Nephron progenitor cell (in vitro differentiated cells): ENCODE data around the gene SPTLC3.

Experiments
- DNase-seq: peaks from one replicate; pipeline ENCODE4 v3.0.0; 2021
- H3K27ac Mint-ChIP-seq: 2 replicates; pipeline ENCODE4 v1.8.0; 2021; ENCODE audit warnings: mild to moderate bottlenecking, moderate library complexity, mixed read lengths
- H3K27me3 Mint-ChIP-seq: 2 replicates; pipeline ENCODE4 v1.8.0; 2021; ENCODE audit warnings: mild to moderate bottlenecking, low read depth, mixed read lengths; ENCODE audit not compliant: poor library complexity
- H3K36me3 Mint-ChIP-seq: 2 replicates; pipeline ENCODE4 v1.8.0; 2021; ENCODE audit warnings: low read depth, mixed read lengths
- H3K4me1 Mint-ChIP-seq: 2 replicates; pipeline ENCODE4 v1.8.0; 2021; ENCODE audit warnings: mixed read lengths
- H3K4me3 Mint-ChIP-seq: 2 replicates; pipeline ENCODE4 v1.8.0; 2021; ENCODE audit warnings: mild to moderate bottlenecking, moderate library complexity, mixed read lengths
- H3K9me3 Mint-ChIP-seq: 2 replicates; pipeline ENCODE4 v1.8.0; 2021; ENCODE audit warnings: mild to moderate bottlenecking, moderate library complexity, mixed read lengths
- CTCF ChIP-seq: fragments of 200-600 bp; sonication (generic); IDR thresholded peaks from 2 replicates; pipeline ENCODE4 v1.5.0; 2021; ENCODE audit warnings: antibody characterized with exemption

The SPTLC3 gene

GRCh38 chr20:13058666-13059389 lies 50.1 kb downstream of the SPTLC3 start:
- H3K27ac Mint-ChIP-seq, result no peak overlapping the region
- H3K4me1 Mint-ChIP-seq, result no peaks in the 10 kb centered on the region
- H3K27me3 Mint-ChIP-seq, result no peaks in the 10 kb centered on the region
- no peaks in the 10 kb centered on the region for H3K36me3 Mint-ChIP-seq
- DNase-seq, result no peak
- no peak for TF ChIP-seq CTCF
- no peaks in the 10 kb centered on the region for H3K9me3 Mint-ChIP-seq
- H3K4me3 Mint-ChIP-seq, result no peak overlapping the region

- H3K4me3 Mint-ChIP-seq, result no peak overlapping the region
- H3K27ac Mint-ChIP-seq, result no peak overlapping the region
- no peaks in the 10 kb centered on the region for H3K27me3 Mint-ChIP-seq
- TF ChIP-seq CTCF, result no peak
- H3K4me1 Mint-ChIP-seq, result no peaks in the 10 kb centered on the region
- no peak for DNase-seq
- no peaks in the 10 kb centered on the region for H3K9me3 Mint-ChIP-seq
- H3K36me3 Mint-ChIP-seq, result no peaks in the 10 kb centered on the region
These were observed 50.8 kb downstream of the SPTLC3 start for GRCh38 chr20:13059398-13060136.

- no peak for DNase-seq
- no peaks in the 10 kb centered on the region for H3K36me3 Mint-ChIP-seq
- no peaks in the 10 kb centered on the region for H3K4me1 Mint-ChIP-seq
- TF ChIP-seq CTCF, result no peak
- H3K9me3 Mint-ChIP-seq, result no peaks in the 10 kb centered on the region
- no peaks in the 10 kb centered on the region for H3K27me3 Mint-ChIP-seq
- H3K27ac Mint-ChIP-seq, result no peak overlapping the region
- no peak overlapping the region for H3K4me3 Mint-ChIP-seq
These were observed 51.6 kb downstream of the SPTLC3 start for GRCh38 chr20:13060327-13060726.

GRCh38 chr20:13061381-13061780 lies 52.6 kb downstream of the SPTLC3 start:
- no peak for DNase-seq
- no peak for TF ChIP-seq CTCF
- Mint-ChIP-seq H3K36me3 (peaks cover 6% of the 10 kb centered on the region), H3K4me1 (no peaks in the 10 kb centered on the region), H3K27ac (no peak overlapping the region), H3K9me3 (peaks cover 6% of the 10 kb centered on the region), H3K4me3 (no peak overlapping the region), H3K27me3 (no peaks in the 10 kb centered on the region)

GRCh38 chr20:13062789-13063188 lies 54.0 kb downstream of the SPTLC3 start:
- DNase-seq, result no peak
- TF ChIP-seq CTCF, result no peak
- Mint-ChIP-seq H3K27ac (no peak overlapping the region), H3K27me3 (no peaks in the 10 kb centered on the region), H3K36me3 (peaks cover 11% of the 10 kb centered on the region), H3K4me3 (no peak overlapping the region), H3K9me3 (peaks cover 15% of the 10 kb centered on the region), H3K4me1 (no peaks in the 10 kb centered on the region)

- Mint-ChIP-seq H3K4me1 (no peaks in the 10 kb centered on the region), H3K9me3 (peaks cover 15% of the 10 kb centered on the region), H3K4me3 (no peak overlapping the region), H3K27ac (no peak overlapping the region), H3K27me3 (no peaks in the 10 kb centered on the region), H3K36me3 (peaks cover 21% of the 10 kb centered on the region)
- no peak for TF ChIP-seq CTCF
- no peak for DNase-seq
These were observed 59.6 kb downstream of the SPTLC3 start for GRCh38 chr20:13068336-13068735.
